HG03139 (cell line): ENCODE results near the gene MSL1.

Experiments
- ATAC-seq: cut with Tn5 transposase; IDR thresholded peaks from one replicate; pipeline ENCODE4 v1.9.1; 2021; ENCODE audit not compliant: unreplicated experiment

Gene MSL1

GRCh38 chr17:40103688-40104087 lies 18.1 kb upstream of the MSL1 start:
- no peak for ATAC-seq

GRCh38 chr17:40104594-40105486 lies 16.9 kb upstream of the MSL1 start:
- no peak for ATAC-seq

GRCh38 chr17:40105861-40106759 lies 15.7 kb upstream of the MSL1 start:
- no peak for ATAC-seq

- ATAC-seq: no peak
Observed at GRCh38 chr17:40106760-40107521, 14.8 kb upstream of the MSL1 start.

- no peak for ATAC-seq
Observed at GRCh38 chr17:40107522-40108174, 14.1 kb upstream of the MSL1 start.

GRCh38 chr17:40108970-40109824 lies 12.6 kb upstream of the MSL1 start:
- no peak for ATAC-seq

GRCh38 chr17:40110026-40110845 lies 11.5 kb upstream of the MSL1 start:
- ATAC-seq: no peak

- ATAC-seq: peak; percentile 39
Observed at GRCh38 chr17:40111221-40112128, 10.3 kb upstream of the MSL1 start.

GRCh38 chr17:40112191-40112711 lies 9.5 kb upstream of the MSL1 start:
- no peak for ATAC-seq

- ATAC-seq: no peak
Observed at GRCh38 chr17:40112718-40113109, 9.1 kb upstream of the MSL1 start.

GRCh38 chr17:40113110-40113906 lies 8.5 kb upstream of the MSL1 start:
- ATAC-seq: peak; percentile 56

- ATAC-seq: no peak
Observed at GRCh38 chr17:40113907-40114245, 7.9 kb upstream of the MSL1 start.

GRCh38 chr17:40115101-40115436 lies 6.7 kb upstream of the MSL1 start:
- no peak for ATAC-seq

GRCh38 chr17:40122136-40122998 lies 596 bp downstream of the MSL1 start:
- no peak for ATAC-seq

- ATAC-seq: no peak
Observed at GRCh38 chr17:40122999-40123810, 1.4 kb downstream of the MSL1 start.
